G401 (cell line): Measurements from ENCODE around the gene POU6F1. TPM values are rescaled to one million over a fixed set of nuclear protein-coding genes. Genes with fewer than 3 reads are reported as not detected.

Experiments
- DNase-seq: peaks from one replicate; pipeline ENCODE4 v3.0.0-alpha.2; 2015; ENCODE audit warnings: low spot score
- in situ Hi-C: cut with HindIII; loops from 2 replicates; pipeline ENCODE4 v1.10.0; 2016; ENCODE audit warnings: low sequenced_read_pairs, mixed read lengths
- total RNA-seq: library from RNA; depleted of rRNA; stranded (reverse); fragments of >200 nt; shearing (Covaris generic); gene quantifications from 2 replicates; pipeline ENCODE4 v1.2.3, GENCODE V29; 2014; rRNA removed

The POU6F1 gene
- total RNA-seq, 1 experiment from 2014 or later, result 0.98 TPM

DNA sequence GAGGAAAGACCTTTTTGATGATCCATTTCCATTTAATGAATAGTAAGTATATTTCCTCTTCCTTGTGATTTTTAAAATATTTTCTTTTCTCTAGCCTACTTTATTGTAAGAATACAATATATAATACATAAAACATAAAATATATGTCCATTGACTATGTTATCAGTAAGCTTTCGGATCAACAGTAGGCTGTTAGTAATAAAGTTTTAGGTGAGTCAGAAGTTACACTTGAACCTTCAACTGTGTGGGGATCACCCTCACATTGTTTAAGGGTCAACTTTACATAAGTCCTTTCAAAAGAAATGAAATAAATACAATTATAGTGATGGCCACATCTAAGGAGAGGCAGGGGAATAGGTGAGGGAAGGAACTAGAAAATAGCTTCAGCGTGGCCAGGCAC, 40.0 kb downstream of the POU6F1 start:
- in situ Hi-C loops, result no loop called here
- no peak for DNase-seq

DNA sequence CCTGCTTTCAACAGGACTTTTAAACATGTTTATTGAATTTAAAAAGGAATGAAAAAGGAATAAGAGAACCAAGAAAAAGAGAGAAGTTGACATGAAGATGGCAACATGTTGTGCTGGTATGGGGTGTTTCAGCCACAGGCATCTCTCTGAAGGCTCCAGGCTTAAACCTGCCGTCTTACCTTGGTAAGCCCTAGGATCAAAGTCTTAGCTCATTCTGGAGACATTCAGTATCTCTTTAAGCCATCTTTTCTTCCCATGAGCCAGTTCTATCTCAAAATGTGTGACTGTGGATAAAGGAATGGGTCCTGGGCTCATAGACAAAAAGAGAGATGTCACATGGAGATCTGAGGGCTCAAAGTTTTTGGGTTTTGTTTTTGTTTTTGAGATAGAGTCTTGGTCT, 43.4 kb downstream of the POU6F1 start:
- in situ Hi-C loops, result no loop called here
- DNase-seq, result no peak

DNA sequence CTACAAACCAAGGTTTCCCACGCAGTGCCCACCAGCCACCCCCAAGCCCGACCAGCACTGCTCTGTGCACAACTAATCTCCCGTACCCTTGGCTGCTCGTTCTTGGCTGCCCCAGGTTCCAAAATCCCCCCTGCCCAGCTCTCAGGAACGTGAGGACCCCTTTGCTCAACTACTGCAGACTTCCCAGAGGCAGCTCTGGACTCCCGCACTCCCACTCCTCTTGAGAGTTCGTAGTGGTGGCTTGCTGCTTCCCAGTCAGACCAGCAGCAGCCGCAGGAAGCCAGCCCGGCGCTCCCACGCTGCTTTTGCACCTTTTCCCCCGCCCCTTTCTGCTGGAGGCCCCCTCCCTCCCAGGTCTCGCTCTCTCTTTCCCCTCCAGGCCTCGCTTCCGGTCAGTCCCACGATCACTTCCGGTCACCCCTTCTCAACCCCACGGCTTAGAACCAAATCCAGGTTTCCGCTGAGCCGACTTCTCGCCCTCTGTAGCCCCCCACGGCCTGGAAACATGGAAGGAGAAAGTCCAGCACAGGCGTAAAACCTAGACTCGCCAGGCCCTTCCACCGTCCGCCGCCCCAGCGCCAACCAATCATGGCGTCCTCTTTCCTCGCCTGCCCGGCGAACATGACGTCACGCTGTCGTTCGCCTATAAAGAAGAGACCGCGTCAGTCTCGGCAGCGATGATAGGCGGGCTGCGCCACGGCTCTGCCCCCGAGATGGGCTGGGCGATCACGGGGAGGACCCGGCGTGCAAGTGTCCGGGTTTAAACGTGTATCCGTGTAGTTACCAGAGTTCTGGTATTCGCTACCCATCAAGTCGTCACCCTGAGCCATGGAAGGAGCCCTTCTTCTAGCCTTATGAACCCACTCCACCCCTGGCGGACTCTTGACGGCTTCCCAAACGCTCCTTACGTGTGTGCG, 45.1 kb downstream of the POU6F1 start, which contains the start of gene TFCP2:
TFCP2 (minus strand) TSS at position 621 of the 917 bp plus-strand sequence. CDS start 713 bp downstream, outside the sequence.
- in situ Hi-C loops, result no loop called here
- peak; percentile 98 for DNase-seq

DNA sequence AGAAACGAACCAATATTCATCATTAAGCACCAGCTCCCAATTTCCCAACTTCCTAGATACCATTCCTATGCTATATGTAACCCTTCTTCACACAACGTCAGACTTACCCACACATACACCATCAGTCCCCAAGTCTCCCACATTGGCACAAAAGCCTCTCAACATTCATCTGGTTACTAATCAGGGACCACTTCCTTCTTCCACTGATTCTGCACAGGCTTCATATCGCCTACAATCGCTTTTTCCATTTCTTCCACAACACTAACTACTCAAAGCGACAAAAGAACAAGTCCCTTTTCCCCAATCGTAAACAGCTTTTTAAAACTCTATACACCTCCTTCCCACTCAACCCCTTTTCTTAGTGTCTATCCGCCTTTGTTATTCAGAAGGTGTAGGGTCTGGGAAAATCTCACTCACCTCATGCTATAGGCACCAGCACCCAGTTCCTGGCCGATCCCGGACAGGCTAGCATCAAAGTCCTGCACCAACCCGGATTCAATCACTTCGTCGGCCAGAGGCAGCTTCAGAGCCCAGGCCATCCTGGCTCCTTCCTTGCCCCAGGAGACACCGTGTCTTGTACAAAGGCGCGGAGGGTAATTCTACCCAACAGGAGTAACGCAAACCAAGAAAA, 45.9 kb downstream of the POU6F1 start:
- in situ Hi-C loops, result no loop called here
- DNase-seq, result peak; percentile 54

DNA sequence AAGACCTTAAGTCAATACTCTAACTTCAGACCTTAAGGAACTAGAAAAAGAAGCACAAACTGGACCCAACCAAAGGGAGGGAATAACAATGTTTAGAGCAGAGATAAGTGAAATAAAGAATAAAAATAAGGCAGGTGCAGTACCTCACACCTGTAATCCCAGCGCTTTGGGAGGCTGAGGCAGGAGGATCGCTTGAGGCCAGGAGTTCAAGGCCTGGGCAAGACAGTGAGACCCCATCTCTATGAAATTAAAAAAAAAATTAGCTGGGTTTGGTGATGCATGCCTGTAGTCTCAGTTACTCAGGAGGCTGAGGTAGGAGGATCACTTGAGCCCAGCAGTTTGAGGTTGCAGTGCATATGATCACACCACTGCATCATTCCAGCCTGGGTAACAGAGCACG, 54.1 kb downstream of the POU6F1 start:
- in situ Hi-C loops, result no loop called here
- DNase-seq, result no peak

DNA sequence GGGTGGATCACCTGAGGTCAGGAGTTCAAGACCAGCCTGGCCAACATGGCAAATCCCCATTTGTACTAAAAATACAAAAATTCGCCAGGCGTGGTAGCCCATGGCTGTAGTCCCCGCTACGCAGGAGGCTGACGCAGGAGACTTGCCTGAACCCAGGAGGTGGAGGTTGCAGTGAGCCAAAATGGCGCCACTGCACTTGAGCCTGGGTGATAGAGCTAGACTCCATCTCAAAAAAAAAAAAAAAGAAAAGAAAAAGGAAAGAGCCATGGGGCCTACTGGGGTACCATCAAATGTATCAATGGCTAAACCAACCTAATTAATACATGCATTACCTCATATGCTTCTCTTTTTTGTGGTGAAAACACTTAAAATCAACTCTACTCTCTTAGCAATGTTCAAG, 55.6 kb downstream of the POU6F1 start:
- DNase-seq, result no peak
- in situ Hi-C loops, result no loop called here

DNA sequence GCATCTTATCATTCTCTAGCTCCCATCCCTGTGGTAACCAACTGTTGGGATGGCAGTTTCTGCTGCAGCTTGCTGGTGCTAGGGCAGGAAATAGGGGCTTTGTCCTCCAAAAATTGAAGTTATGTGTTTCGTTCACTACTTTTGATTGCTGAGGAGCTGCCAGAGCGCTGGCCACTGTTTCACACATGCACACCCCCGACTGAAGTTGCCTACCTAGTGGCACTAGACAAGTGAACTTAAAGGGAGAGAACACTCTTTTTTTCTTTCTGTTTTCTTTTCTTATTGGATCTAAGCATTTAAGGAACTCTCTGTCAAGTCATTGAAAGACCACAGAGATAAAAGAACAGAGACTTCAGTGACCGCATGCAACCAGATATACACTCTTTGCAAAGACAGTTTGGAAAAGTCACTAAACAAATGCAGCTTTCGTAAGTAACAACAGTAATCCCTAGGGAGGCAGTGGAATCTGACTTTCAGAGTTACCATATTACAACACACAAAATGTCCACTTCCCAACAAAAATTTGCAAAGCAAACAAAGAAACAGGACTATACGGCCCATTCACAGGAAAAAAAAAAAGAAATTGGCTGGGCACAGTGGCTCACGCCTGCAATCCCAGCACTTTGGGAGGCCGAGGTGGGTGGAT, 56.9 kb downstream of the POU6F1 start:
- in situ Hi-C loops, result no loop called here
- no peak for DNase-seq

DNA sequence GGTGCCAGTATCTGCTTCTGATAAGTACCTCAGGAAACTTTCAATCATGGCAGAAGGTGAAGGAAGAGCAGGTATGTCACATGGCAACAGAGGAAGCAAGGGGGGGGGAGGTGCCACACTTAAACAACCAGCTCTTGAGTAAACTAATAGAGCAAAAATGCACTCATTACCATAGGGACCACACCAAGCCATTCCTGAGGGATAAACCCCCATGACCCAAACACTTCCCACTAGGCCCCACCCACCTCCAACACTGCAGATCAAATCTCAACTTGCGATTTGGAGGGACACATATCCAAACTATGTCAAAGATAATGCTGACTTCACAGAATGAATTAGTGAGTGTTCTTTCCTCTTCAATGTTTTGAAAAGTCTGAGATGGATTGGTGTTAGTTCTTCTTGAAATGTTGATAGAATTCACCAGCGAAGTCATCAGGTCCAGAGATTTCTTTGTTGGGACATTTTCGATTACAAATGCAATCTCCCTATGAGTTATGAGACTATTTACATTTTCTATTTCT, 61.6 kb downstream of the POU6F1 start:
- in situ Hi-C loops, result no loop called here
- DNase-seq, result no peak

DNA sequence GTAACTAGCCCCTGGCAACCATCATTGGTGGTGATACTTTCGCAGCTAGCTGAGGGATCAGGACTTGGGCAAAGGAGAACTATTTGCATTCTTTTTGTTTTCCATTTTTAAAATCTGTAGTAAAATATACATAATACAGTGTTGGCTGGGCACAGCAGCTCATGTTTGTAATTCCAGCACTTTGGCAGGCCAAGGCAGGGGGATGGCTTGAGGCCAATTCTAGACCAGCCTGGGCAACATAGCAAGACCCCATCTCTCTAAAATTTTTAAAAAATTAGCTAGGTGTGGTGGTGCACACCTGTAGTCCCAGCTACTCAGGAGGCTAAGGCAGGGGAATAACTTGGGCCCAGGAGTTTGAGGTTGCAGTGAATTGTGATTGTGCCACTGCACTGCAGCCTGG, 64.9 kb downstream of the POU6F1 start:
- DNase-seq, result no peak
- in situ Hi-C loops, result no loop called here

DNA sequence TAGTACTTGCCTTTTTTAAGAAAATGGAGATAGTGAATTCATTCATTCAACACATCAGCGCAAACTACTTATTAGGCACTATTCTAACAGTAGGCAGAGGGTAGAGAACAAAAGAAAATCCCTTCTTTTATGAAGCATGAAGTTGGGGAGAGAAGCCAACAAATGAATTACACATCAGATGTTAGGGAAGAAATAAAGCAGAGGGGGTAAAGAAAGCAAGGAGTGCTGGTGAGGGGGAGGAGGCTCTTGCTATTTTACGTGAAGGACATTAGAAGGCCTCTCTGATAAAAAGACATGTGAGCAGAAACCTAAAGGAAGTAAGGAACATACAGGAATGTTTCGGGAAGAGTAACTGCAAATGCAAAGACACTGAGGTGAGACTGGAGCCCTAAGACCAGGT, 67.1 kb downstream of the POU6F1 start:
- in situ Hi-C loops, result no loop called here
- DNase-seq, result no peak

DNA sequence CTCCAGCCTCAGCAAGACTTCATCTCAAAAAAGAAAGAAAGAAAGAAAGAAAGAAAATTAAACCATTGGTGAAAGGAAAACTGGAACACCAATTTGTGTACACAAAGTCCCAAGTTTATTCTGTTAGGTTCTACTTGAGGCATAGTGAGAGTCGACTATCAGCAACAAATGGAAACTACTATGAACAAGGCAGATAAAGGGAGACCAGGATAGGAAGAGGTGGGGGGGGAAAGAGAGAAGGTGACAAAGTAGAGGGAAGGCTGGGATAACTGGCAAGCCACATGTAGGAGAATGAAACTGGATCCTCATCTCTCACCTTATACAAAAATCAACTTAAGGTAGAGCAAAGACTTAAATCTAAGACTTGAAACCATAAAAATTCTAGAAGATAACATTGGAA, 70.6 kb downstream of the POU6F1 start:
- DNase-seq, result no peak
- in situ Hi-C loops, result no loop called here

DNA sequence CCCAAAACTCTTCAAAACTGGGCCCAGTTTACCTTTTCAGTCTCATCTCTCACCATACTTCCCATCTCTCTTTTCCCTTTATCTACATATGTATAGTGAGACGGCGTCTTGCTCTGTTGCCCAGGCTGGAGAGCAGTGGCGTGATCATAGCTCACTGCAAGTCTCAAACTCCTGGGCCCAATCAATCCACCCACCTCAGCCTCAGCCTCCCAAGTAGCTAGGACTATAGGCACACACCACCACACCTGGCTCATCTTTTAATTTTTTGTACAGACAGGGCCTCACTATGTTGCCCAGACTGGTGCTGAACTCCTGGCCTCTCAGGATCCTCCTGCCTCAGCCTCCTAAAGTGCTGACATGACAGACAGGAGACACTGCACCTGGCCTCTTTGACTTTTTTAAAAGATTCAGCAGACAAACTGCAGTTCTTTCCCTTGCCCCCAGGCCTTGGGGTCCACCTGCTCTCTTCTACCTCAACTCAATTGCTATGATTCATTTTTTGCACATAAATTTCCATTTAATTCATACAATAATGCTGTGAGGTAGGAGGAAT, 78.5 kb downstream of the POU6F1 start:
- in situ Hi-C loops, result no loop called here
- no peak for DNase-seq

Other genes with a start within 250 kb of the POU6F1 start
- gene SLC11A2, start 191.7 kb downstream of the POU6F1 start, total RNA-seq, result 24.6 and 37.1 TPM in 2 replicates
- gene LETMD1, start 169.7 kb downstream of the POU6F1 start, total RNA-seq, result 47.9 and 63.2 TPM in 2 replicates
- 9.8 and 19.8 TPM in 2 replicates for gene CSRNP2, start 134.5 kb downstream of the POU6F1 start, total RNA-seq
- 30.9 and 46.8 TPM in 2 replicates for gene TFCP2, start 44.9 kb downstream of the POU6F1 start, total RNA-seq
- 88.8 and 94.2 TPM in 2 replicates for gene DAZAP2, start 20.8 kb upstream of the POU6F1 start, total RNA-seq
- 2.7 and 7.5 TPM in 2 replicates for gene SMAGP, start 52.4 kb upstream of the POU6F1 start, total RNA-seq
- not detected in 2 replicates for gene BIN2, start 106.1 kb upstream of the POU6F1 start, total RNA-seq
- not detected in 2 replicates for gene CELA1, start 128.6 kb upstream of the POU6F1 start, total RNA-seq
- 5.8 and 18.1 TPM in 2 replicates for gene GALNT6, start 173.3 kb upstream of the POU6F1 start, total RNA-seq
- gene SLC4A8, start 206.8 kb upstream of the POU6F1 start, total RNA-seq, result 1.4 and 2.2 TPM in 2 replicates